HL-60 (cell line): ENCODE results near the gene CFAP74.

Source experiments
- DNase-seq, 2 experiments: peaks; one replicate each; pipeline ENCODE4 v3.0.0-alpha.2; 2010 to 2020; ENCODE audit warnings: low read depth in 1 of 2, low spot score in 1 of 2
- H3K27ac ChIP-seq: fragments of 250-450 bp; sonication (Bioruptor Pico); replicated peaks from 2 replicates; pipeline ENCODE4 v1.5.1; 2020; ENCODE audit warnings: mild to moderate bottlenecking, moderate library complexity
- H3K27me3 ChIP-seq: fragments of 250-450 bp; sonication (Bioruptor Pico); 2 replicates; pipeline ENCODE4 v1.5.1; 2021; ENCODE audit warnings: mild to moderate bottlenecking, moderate library complexity; ENCODE audit not compliant: insufficient read depth, poor library complexity, severe bottlenecking
- H3K4me3 ChIP-seq: replicated peaks from 2 replicates; pipeline ENCODE4 v1.5.1; 2011; ENCODE audit warnings: mild to moderate bottlenecking, control low read depth, low read length; ENCODE audit not compliant: insufficient read depth
- CTCF ChIP-seq: IDR thresholded peaks from one replicate; pipeline ENCODE4 v1.5.1; 2011; ENCODE audit warnings: low read length, control low read depth, inconsistent platforms; ENCODE audit not compliant: insufficient read depth
- GABPA ChIP-seq: IDR thresholded peaks from 2 replicates; pipeline ENCODE4 v1.6.1; 2012; ENCODE audit warnings: low read depth
- POLR2AphosphoS5 ChIP-seq: IDR thresholded peaks from 2 replicates; pipeline ENCODE4 v1.6.1; 2012; ENCODE audit warnings: low read depth
- REST ChIP-seq: IDR thresholded peaks from 2 replicates; pipeline ENCODE4 v1.6.1; 2012; ENCODE audit warnings: low read depth; ENCODE audit not compliant: insufficient replicate concordance
- SPI1 ChIP-seq: IDR thresholded peaks from 2 replicates; pipeline ENCODE4 v1.6.1; 2012; ENCODE audit warnings: low read depth, mild to moderate bottlenecking, borderline replicate concordance

CFAP74 gene

GRCh38 chr1:1959840-1960479, 43.6 kb downstream of the CFAP74 start:
- Histone ChIP-seq H3K27me3 (peaks cover 4% of the 10 kb centered on the region), H3K4me3 (no peak overlapping the region), H3K27ac (no peak overlapping the region)
- DNase-seq = peak in 1 of 2 experiments; percentile 79
- TF ChIP-seq SPI1 (no peak), CTCF (peak; percentile 82), REST (no peak), POLR2AphosphoS5 (no peak), GABPA (no peak)

GRCh38 chr1:1959459-1959839, 44.1 kb downstream of the CFAP74 start:
- no peak for TF ChIP-seq POLR2AphosphoS5
- TF ChIP-seq CTCF = no peak
- TF ChIP-seq GABPA = no peak
- TF ChIP-seq REST = no peak
- TF ChIP-seq SPI1 = no peak
- H3K4me3 ChIP-seq = no peak overlapping the region
- peaks cover 4% of the 10 kb centered on the region for H3K27me3 ChIP-seq
- H3K27ac ChIP-seq = no peak overlapping the region
- no peak for DNase-seq

- TF ChIP-seq SPI1 = no peak
- no peak for TF ChIP-seq REST
- no peak for TF ChIP-seq CTCF
- TF ChIP-seq GABPA = no peak
- Histone ChIP-seq H3K4me3 (no peak overlapping the region), H3K27ac (no peak overlapping the region), H3K27me3 (peaks cover 4% of the 10 kb centered on the region)
- DNase-seq = no peak
These were observed 45.5 kb downstream of the CFAP74 start for GRCh38 chr1:1958071-1958541.
